ENCODE results near the gene BABAM2.

GRCh38 chr2:27976308-27976707, 85.8 kb downstream of the BABAM2 start:
- TF ChIP-seq, protein P1, sequence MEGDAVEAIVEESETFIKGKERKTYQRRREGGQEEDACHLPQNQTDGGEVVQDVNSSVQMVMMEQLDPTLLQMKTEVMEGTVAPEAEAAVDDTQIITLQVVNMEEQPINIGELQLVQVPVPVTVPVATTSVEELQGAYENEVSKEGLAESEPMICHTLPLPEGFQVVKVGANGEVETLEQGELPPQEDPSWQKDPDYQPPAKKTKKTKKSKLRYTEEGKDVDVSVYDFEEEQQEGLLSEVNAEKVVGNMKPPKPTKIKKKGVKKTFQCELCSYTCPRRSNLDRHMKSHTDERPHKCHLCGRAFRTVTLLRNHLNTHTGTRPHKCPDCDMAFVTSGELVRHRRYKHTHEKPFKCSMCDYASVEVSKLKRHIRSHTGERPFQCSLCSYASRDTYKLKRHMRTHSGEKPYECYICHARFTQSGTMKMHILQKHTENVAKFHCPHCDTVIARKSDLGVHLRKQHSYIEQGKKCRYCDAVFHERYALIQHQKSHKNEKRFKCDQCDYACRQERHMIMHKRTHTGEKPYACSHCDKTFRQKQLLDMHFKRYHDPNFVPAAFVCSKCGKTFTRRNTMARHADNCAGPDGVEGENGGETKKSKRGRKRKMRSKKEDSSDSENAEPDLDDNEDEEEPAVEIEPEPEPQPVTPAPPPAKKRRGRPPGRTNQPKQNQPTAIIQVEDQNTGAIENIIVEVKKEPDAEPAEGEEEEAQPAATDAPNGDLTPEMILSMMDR (IDR thresholded peaks at IDR 0.05; ENCODE audit: borderline replicate concordance, extremely low read depth, low read length, poor library complexity, severe bottlenecking) = no peak
- TF ChIP-seq EZH2 (IDR thresholded peaks at IDR 0.05; ENCODE audit: borderline replicate concordance, low read depth, low read length, severe bottlenecking) = no peak

Measured in DND-41 (cell line).